H1 (cell line): ENCODE measurements around the gene COPZ2.

ENCODE experiments used
- ATF2 ChIP-seq: IDR thresholded peaks from 2 replicates; pipeline ENCODE4 v1.6.1; 2012; ENCODE audit warnings: low read length, inconsistent platforms
- CTCF ChIP-seq, 3 experiments: IDR thresholded peaks; 1 replicate in 2 of 3; 2 replicates in 1 of 3; pipeline versions ENCODE4 v1.5.1 to v1.6.1; 2011; ENCODE audit warnings: low read length in 3 of 3, mild to moderate bottlenecking in 3 of 3, inconsistent platforms in 2 of 3, low read depth in 1 of 3, moderate library complexity in 1 of 3; ENCODE audit not compliant: insufficient read depth in 1 of 3; ENCODE audit errors: control extremely low read depth in 1 of 3
- EP300 ChIP-seq, 2 experiments: IDR thresholded peaks; 1 replicate in 1 of 2; 2 replicates in 1 of 2; pipeline ENCODE4 v1.6.1; 2011 to 2012; ENCODE audit warnings: low read depth in 2 of 2, low read length in 2 of 2, mild to moderate bottlenecking in 2 of 2, borderline replicate concordance in 1 of 2, inconsistent platforms in 1 of 2, moderate library complexity in 1 of 2
- NRF1 ChIP-seq: IDR thresholded peaks from 2 replicates; pipeline ENCODE4 v1.6.1; 2011; ENCODE audit warnings: mild to moderate bottlenecking, low read depth, low read length, improper control_type of control experiment
- POLR2AphosphoS5 ChIP-seq: IDR thresholded peaks from 2 replicates; pipeline ENCODE4 v1.6.1; 2011; ENCODE audit warnings: low read depth, low read length
- RAD21 ChIP-seq, 2 experiments: IDR thresholded peaks in 1 of 2; conservative IDR thresholded peaks in 1 of 2; 2 replicates each; pipeline ENCODE4 v1.6.1; 2011; ENCODE audit warnings: low read depth in 2 of 2, low read length in 2 of 2, improper control_type of control experiment in 1 of 2, inconsistent platforms in 1 of 2, mild to moderate bottlenecking in 1 of 2, moderate library complexity in 1 of 2
- RFX5 ChIP-seq: IDR thresholded peaks from 2 replicates; pipeline ENCODE4 v1.6.1; 2011; ENCODE audit warnings: low read depth, low read length, improper control_type of control experiment, borderline replicate concordance
- SUZ12 ChIP-seq: fragments of 200-600 bp; sonication (generic); IDR thresholded peaks from 2 replicates; pipeline ENCODE4 v1.6.1; 2012; ENCODE audit warnings: mild to moderate bottlenecking, inconsistent platforms, low read length, moderate library complexity, mixed read lengths
- TAF1 ChIP-seq: IDR thresholded peaks from 2 replicates; pipeline ENCODE4 v1.6.1; 2011; ENCODE audit warnings: mild to moderate bottlenecking, low read depth, low read length
- TCF12 ChIP-seq: IDR thresholded peaks from 2 replicates; pipeline ENCODE4 v1.6.1; 2011; ENCODE audit warnings: low read depth, mild to moderate bottlenecking, low read length
- USF2 ChIP-seq: IDR thresholded peaks from 2 replicates; pipeline ENCODE4 v1.6.1; 2011; ENCODE audit warnings: low read length, improper control_type of control experiment

GRCh38 chr17:47994724-47995123 is 42.9 kb downstream of the COPZ2 start:
- no peak for TF ChIP-seq USF2
- TF ChIP-seq EP300 (IDR thresholded peaks at IDR 0.05; ENCODE audit: borderline replicate concordance in 1 of 2, low read depth in 2 of 2, low read length in 2 of 2), result no peak
- TF ChIP-seq ATF2, result no peak
- TF ChIP-seq CTCF (IDR thresholded peaks at IDR 0.05; ENCODE audit: control extremely low read depth in 1 of 3, insufficient read depth in 1 of 3, low read depth in 1 of 3, low read length in 3 of 3), result no peak
- TF ChIP-seq TAF1, result no peak
- no peak for TF ChIP-seq SUZ12
- TF ChIP-seq NRF1, result no peak
- no peak for TF ChIP-seq TCF12
- TF ChIP-seq RAD21 (IDR thresholded peaks at IDR 0.05 in 1 of 2, conservative IDR thresholded peaks at IDR 0.05 in 1 of 2; ENCODE audit: low read depth in 2 of 2, low read length in 2 of 2), result no peak
- TF ChIP-seq RFX5, result no peak
- no peak for TF ChIP-seq POLR2AphosphoS5
